ENCODE measurements around the gene KRT26. TPM values are rescaled to one million over a fixed set of nuclear protein-coding genes. Genes with fewer than 3 reads are reported as not detected.
A peak's percentile ranks its signal among the peaks of the same experiment; 100 is the strongest.

The KRT26 gene
- total RNA-seq, 4 donors from 2014 or later, result not detected

DNA sequence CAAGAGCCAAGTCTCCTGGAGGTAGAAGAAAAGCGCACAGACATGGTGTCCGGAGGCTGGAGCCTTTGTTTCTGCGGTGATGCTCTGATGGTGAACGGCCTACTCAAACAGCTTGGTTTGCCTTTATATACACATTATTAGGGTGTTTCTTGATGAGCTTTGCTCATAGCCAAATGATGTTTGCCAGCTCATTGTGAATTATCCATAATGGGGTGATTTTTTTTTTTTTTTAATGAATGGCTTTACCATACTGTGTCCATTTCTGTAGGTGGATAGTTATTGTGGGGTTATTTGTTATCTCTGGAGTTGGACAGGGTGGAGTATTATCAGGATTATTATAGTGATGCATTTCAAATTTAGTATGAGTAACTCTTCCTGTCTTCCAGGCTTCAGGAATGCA lies 10.4 kb upstream of the KRT26 start, which contains the start of gene KRT27:
Gene KRT27, minus strand, starts transcription at position 101 of the 400 bp plus-strand sequence. Its CDS starts 57 bp downstream, at position 44.
- Histone ChIP-seq H3K36me3 (no peaks in the 10 kb centered on the region), H3K9me3 (no peaks in the 10 kb centered on the region), H3K4me3 (no peak within 1 kb of the TSS), H3K27me3 (peaks cover 0 to 54% (median 0%) of the 10 kb centered on the region in 4 donors), H3K27ac (no peak within 1 kb of the TSS), H3K4me1 (peaks cover 0 to 7% (median 0%) of the 10 kb centered on the region in 3 donors)
- TF ChIP-seq POLR2A (IDR thresholded peaks at IDR 0.05), result no peak
- TF ChIP-seq, protein P1, sequence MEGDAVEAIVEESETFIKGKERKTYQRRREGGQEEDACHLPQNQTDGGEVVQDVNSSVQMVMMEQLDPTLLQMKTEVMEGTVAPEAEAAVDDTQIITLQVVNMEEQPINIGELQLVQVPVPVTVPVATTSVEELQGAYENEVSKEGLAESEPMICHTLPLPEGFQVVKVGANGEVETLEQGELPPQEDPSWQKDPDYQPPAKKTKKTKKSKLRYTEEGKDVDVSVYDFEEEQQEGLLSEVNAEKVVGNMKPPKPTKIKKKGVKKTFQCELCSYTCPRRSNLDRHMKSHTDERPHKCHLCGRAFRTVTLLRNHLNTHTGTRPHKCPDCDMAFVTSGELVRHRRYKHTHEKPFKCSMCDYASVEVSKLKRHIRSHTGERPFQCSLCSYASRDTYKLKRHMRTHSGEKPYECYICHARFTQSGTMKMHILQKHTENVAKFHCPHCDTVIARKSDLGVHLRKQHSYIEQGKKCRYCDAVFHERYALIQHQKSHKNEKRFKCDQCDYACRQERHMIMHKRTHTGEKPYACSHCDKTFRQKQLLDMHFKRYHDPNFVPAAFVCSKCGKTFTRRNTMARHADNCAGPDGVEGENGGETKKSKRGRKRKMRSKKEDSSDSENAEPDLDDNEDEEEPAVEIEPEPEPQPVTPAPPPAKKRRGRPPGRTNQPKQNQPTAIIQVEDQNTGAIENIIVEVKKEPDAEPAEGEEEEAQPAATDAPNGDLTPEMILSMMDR (IDR thresholded peaks at IDR 0.05), result no peak
- no peak for DNase-seq
- 90 to 100% methylated on average over 2 to 4 of the region's 4 CpGs for WGBS, 2 donors
- intact Hi-C loops (cut with DNase I), result loop anchor here (10.0 kb wide), 1 partner anchor 158 kb away; no protein-coding TSS in a partner anchor

DNA sequence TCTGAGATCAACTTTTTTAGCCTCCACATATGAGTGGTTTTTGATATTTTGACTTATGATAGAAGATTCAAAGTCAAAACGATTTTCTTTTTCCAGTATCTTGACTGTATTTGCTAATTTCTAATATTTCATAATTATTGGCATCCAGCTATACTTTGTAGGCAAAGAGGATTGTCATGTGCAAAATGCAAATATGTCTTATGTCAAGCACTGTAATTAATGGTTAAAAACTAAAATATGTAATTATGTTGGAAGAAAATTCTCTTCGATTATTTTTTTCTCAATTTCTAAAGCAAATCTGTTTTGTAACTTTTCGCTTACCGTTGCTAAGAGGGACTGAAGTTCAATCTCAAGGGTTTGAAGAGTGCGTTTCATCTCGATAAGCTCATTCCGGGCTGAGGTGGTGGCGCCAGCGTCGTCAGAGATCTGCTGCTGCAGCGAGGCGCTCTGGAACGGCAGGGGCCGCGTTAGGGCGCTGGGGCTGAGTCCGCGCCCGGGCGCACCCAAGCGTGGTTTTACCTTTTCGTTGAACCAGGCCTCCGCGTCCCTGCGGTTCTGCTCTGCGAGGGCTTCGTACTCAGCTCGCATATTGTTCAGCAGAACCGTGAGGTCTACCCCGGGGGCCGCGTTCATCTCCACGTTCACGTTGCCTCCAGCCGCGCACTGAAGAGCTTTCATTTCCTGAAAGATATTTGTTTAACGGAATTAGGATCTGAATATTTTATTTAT lies 7.3 kb upstream of the KRT26 start:
- Histone ChIP-seq H3K9me3 (no peaks in the 10 kb centered on the region), H3K27me3 (peaks cover 0 to 75% (median 0%) of the 10 kb centered on the region in 4 donors), H3K27ac (no peak overlapping the region), H3K4me1 (peaks cover 0 to 7% (median 0%) of the 10 kb centered on the region in 3 donors), H3K4me3 (peak overlapping the region; percentile 6 to 52 (median 22)), H3K36me3 (no peaks in the 10 kb centered on the region)
- no peak for TF ChIP-seq POLR2A (IDR thresholded peaks at IDR 0.05)
- TF ChIP-seq, protein P1 (IDR thresholded peaks at IDR 0.05), result no peak
- intact Hi-C loops (cut with DNase I), result no loop called here
- 21 to 46% methylated on average over 24 to 27 of the region's 37 CpGs for WGBS, 2 donors
- DNase-seq, result no peak

DNA sequence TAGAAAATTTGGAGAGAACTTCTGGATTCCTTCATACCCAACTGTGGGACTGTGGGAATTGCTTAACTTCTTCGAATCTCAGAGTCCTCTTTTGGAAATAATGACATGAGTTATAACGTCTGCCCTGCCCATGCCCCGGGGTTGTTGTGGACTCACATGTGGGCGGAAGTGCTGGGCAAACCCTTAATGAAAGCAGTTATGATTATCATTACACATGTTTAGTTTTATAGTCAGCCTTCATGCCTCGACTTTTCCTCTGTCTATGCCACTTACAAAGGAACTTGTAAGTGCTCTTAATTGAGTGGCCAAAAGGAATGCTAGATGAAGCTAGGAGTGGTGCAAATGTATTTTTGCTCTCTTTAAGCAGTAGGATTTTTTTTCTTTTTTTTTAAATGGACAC lies 6.5 kb upstream of the KRT26 start:
- H3K36me3 ChIP-seq, result no peaks in the 10 kb centered on the region
- peaks cover 0 to 75% (median 0%) of the 10 kb centered on the region in 4 donors for H3K27me3 ChIP-seq
- TF ChIP-seq POLR2A (IDR thresholded peaks at IDR 0.05), result no peak
- TF ChIP-seq, protein P1 (IDR thresholded peaks at IDR 0.05), result no peak
- intact Hi-C loops (cut with DNase I), result no loop called here
- peaks cover 0 to 7% (median 0%) of the 10 kb centered on the region in 3 donors for H3K4me1 ChIP-seq
- DNase-seq, result no peak
- no peaks in the 10 kb centered on the region for H3K9me3 ChIP-seq
- 19 to 43% methylated on average over 5 of the region's 5 CpGs for WGBS, 2 donors
- H3K4me3 ChIP-seq, result no peak overlapping the region
- no peak overlapping the region for H3K27ac ChIP-seq

DNA sequence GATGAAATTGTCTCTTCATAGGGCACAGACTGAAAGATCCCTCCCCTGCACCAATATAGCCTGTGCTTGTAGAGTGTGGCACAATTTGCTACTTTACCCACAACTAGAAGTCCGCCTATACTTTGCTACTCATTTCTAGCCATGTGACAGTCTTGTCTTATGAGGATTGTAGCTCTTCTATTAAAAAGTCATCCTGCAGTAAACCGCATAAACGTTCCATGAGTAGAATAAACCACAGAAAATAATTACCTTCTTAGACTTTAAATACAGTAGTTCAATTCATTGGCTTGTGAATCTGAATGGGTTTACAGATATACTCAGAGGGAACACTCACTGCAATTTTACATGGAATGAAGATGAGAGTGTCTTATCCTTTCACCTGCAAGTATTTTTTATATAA lies 6.0 kb upstream of the KRT26 start:
- H3K27me3 ChIP-seq, result peaks cover 0 to 78% (median 0%) of the 10 kb centered on the region in 4 donors

DNA sequence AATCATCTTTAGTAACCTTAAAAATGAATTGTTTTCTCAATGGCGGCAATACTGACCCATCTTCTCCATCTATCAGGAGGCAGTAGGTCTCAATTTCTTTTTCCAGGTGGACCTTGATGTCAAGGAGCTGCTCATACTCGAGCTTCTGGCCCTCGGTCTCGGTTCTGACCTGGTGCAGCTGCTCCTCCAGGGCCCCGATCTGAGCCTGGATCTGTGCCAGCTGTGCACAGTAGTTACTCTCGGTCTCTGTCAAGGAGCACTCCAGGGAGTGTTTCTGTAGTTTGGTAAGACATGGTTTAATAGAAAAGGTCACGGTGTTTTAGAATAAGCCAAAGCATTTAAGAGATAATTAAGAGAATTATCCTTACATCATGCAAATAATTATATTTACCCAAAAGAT lies 5.5 kb upstream of the KRT26 start:
- TF ChIP-seq, protein P1 (IDR thresholded peaks at IDR 0.05), result no peak
- no peak for TF ChIP-seq POLR2A (IDR thresholded peaks at IDR 0.05)
- Histone ChIP-seq H3K27me3 (peaks cover 0 to 80% (median 0%) of the 10 kb centered on the region in 4 donors), H3K36me3 (no peaks in the 10 kb centered on the region), H3K9me3 (no peaks in the 10 kb centered on the region), H3K4me3 (no peak overlapping the region), H3K4me1 (peaks cover 0 to 7% (median 0%) of the 10 kb centered on the region in 3 donors), H3K27ac (no peak overlapping the region)
- intact Hi-C loops (cut with DNase I), result no loop called here
- no peak for DNase-seq
- WGBS, 2 donors, result 73 to 81% methylated on average over 6 to 7 of the region's 7 CpGs

More for the DNA sequence above, 6.0 kb upstream of the KRT26 start:
- no peak for DNase-seq
- Histone ChIP-seq H3K9me3 (no peaks in the 10 kb centered on the region), H3K4me3 (no peak overlapping the region), H3K27ac (no peak overlapping the region), H3K4me1 (peaks cover 0 to 7% (median 0%) of the 10 kb centered on the region in 3 donors), H3K36me3 (no peaks in the 10 kb centered on the region)
- WGBS, 2 donors, result 82 to 94% methylated on average over 3 of the region's 3 CpGs
- TF ChIP-seq, protein P1 (IDR thresholded peaks at IDR 0.05), result no peak
- TF ChIP-seq POLR2A (IDR thresholded peaks at IDR 0.05), result no peak
- intact Hi-C loops (cut with DNase I), result no loop called here
